GM12878 (cell line): ENCODE data around the gene ALDH1L1. TPM values are rescaled to one million over a fixed set of nuclear protein-coding genes. Genes with fewer than 3 reads are reported as not detected.

Source experiments
- ATAC-seq: fragments of 200-7000 bp; cut with Tn5 transposase; 3 replicates; pipeline ENCODE4 v1.9.1; 2020; ENCODE audit warnings: mild to moderate bottlenecking, moderate library complexity
- BruUV-seq: library from RNA; stranded (reverse); fragments of 400-500 nt; replicated peaks from 2 replicates; lab custom pipeline; 2021; lab: Mats Ljungman, UMichigan
- CTCF ChIA-PET: fragments of 300-600 bp; sonication (Branson Sonifier 250); formaldehyde crosslinking; extraction: SDS; loops from one replicate; lab custom pipeline; 2021; ENCODE audit warnings: inconsistent platforms; lab: Yijun Ruan, JAX
- POLR2A ChIA-PET: fragments of 350-600 bp; formaldehyde crosslinking; extraction: SDS; loops from one replicate; lab custom pipeline; 2021; ENCODE audit warnings: inconsistent platforms; lab: Charles Lee
- RAD21 ChIA-PET: fragments of 300-600 bp; sonication (Branson Sonifier 250); formaldehyde crosslinking; loops from one replicate; lab custom pipeline; 2023; ENCODE audit warnings: antibody characterized with exemption; ENCODE audit not compliant: unreplicated experiment; lab: Charles Lee
- SMC1A ChIA-PET: fragments of 300-600 bp; sonication (Branson Sonifier 250); formaldehyde crosslinking; loops from one replicate; lab custom pipeline; 2023; ENCODE audit not compliant: unreplicated experiment, uncharacterized antibody; lab: Charles Lee
- DNase-seq: peaks from one replicate; pipeline ENCODE4 v3.0.0-alpha.2; 2011; ENCODE audit warnings: low read depth, low spot score
- FAIRE-seq: peaks from 3 replicates; lab custom pipeline; 2011; peaks lifted over from hg19 to GRCh38; lab: Jason Lieb, UNC
- H2AFZ ChIP-seq: 2 replicates; pipeline ENCODE4 v1.6.0; 2011; ENCODE audit warnings: low read depth, low read length, control low read depth; ENCODE audit not compliant: control insufficient read depth
- H3K27ac ChIP-seq: 2 replicates; pipeline ENCODE4 v1.5.1; 2011; ENCODE audit warnings: control low read depth; ENCODE audit not compliant: control insufficient read depth, insufficient read depth
- H3K27me3 ChIP-seq, 2 experiments: replicated peaks in 1 of 2; 2 replicates each; pipeline versions ENCODE4 v1.6.0 to v1.6.1; 2011; ENCODE audit warnings: low read length in 1 of 2; ENCODE audit not compliant: control insufficient read depth in 2 of 2, insufficient read depth in 2 of 2
- H3K36me3 ChIP-seq, 2 experiments: 2 replicates each; pipeline ENCODE4 v1.5.1; 2011; ENCODE audit warnings: low read length in 1 of 2; ENCODE audit not compliant: control insufficient read depth in 2 of 2, insufficient read depth in 2 of 2
- H3K4me1 ChIP-seq: 2 replicates; pipeline ENCODE4 v1.6.1; 2011; ENCODE audit warnings: mild to moderate bottlenecking, low read length, moderate library complexity, mixed read lengths; ENCODE audit not compliant: control insufficient read depth, insufficient read depth
- H3K4me2 ChIP-seq: 2 replicates; pipeline ENCODE4 v1.6.0; 2011; ENCODE audit warnings: control low read depth; ENCODE audit not compliant: control insufficient read depth, insufficient read depth
- H3K4me3 ChIP-seq: fragments of 200-600 bp; sonication (generic); 2 replicates; pipeline ENCODE4 v1.5.1; 2016
- H3K79me2 ChIP-seq: 2 replicates; pipeline ENCODE4 v1.6.0; 2011; ENCODE audit warnings: low read length; ENCODE audit not compliant: control insufficient read depth, insufficient read depth
- H3K9ac ChIP-seq: 2 replicates; pipeline ENCODE4 v1.8.0; 2011; ENCODE audit warnings: low read length, control low read depth, mixed read lengths; ENCODE audit not compliant: control insufficient read depth, insufficient read depth
- H3K9me3 ChIP-seq: replicated peaks from 3 replicates; pipeline ENCODE4 v1.5.1; 2011; ENCODE audit warnings: mild to moderate bottlenecking, low read length; ENCODE audit not compliant: control insufficient read depth, insufficient read depth
- H4K20me1 ChIP-seq: 2 replicates; pipeline ENCODE4 v1.6.0; 2011; ENCODE audit not compliant: control insufficient read depth, insufficient read depth
- CBFB ChIP-seq: IDR thresholded peaks from 2 replicates; pipeline ENCODE4 v1.6.1; 2016; ENCODE audit warnings: antibody characterized with exemption, low read depth
- NFIC ChIP-seq: IDR thresholded peaks from 2 replicates; pipeline ENCODE4 v1.6.1; 2012; ENCODE audit warnings: low read depth, mild to moderate bottlenecking, inconsistent platforms, low read length, moderate library complexity
- RBBP5 ChIP-seq: fragments of 200-600 bp; sonication (generic); conservative IDR thresholded peaks from 2 replicates; pipeline ENCODE4 v1.6.1; 2016
- TCF12 ChIP-seq: IDR thresholded peaks from 2 replicates; pipeline ENCODE4 v1.6.1; 2011; ENCODE audit warnings: low read depth, mild to moderate bottlenecking, low read length
- WRNIP1 ChIP-seq: IDR thresholded peaks from 2 replicates; pipeline ENCODE4 v1.6.1; 2011; ENCODE audit warnings: low read depth, low read length, improper control_type of control experiment, borderline replicate concordance
- ZBED1 ChIP-seq: IDR thresholded peaks from 2 replicates; pipeline ENCODE4 v1.6.1; 2016; ENCODE audit warnings: borderline replicate concordance
- WGBS: methylation state at CpG from one replicate; pipeline ENCODE4 v1.1.6; 2016; ENCODE audit warnings: low lambda C conversion rate; ENCODE audit not compliant: insufficient replicate concordance, insufficient coverage; ENCODE audit errors: missing lambda C conversion rate; 5-methylcytosine and 5-hydroxymethylcytosine counted together
- in situ Hi-C: fragments of 300-500 bp; cut with MboI; formaldehyde crosslinking; loops from 9 replicates; pipeline ENCODE4 v1.14.3; 2018; ENCODE audit warnings: mixed read lengths
- intact Hi-C: fragments of 100-400 bp; cut with micrococcal nuclease; formaldehyde crosslinking; loops from one replicate; pipeline ENCODE4 v1.14.2; 2022; ENCODE audit not compliant: unreplicated experiment
- polyA plus RNA-seq, 11 experiments: library from polyadenylated mRNA; depleted of rRNA in 4 of 11; unstranded in 6 of 11; stranded (reverse) in 5 of 11; fragments of >200 nt; fragmentation: Nextera tagmentation in 4 of 11; fragmentation: Illumina TruSeq in 1 of 11; extraction: Ambion mirVana in 4 of 11; extraction: Trizol in 1 of 11; gene quantifications; 1 replicate in 1 of 11; 2 replicates in 10 of 11; pipeline versions ENCODE4 v1.2.1 to v1.2.3, GENCODE V29; 2011 to 2016; ENCODE audit warnings: inconsistent platforms in 2 of 11, missing spikeins in 2 of 11, low read depth in 1 of 11
- total RNA-seq, 4 experiments: library from RNA; depleted of rRNA in 3 of 4; stranded (reverse); fragments of >200 nt in 3 of 4; fragmentation: Illumina TruSeq in 1 of 4; extraction: Trizol in 1 of 4; gene quantifications; 2 replicates each; pipeline versions ENCODE4 v1.2.1 to v1.2.3, GENCODE V29; 2013 to 2021
- TF ChIP-seq, protein P1 (sequence below): fragments of 150-350 bp; IDR thresholded peaks from 2 replicates; pipeline ENCODE4 v1.6.1; 2016; ENCODE audit warnings: low read depth, low read length
- TF ChIP-seq, protein P2 (sequence below): fragments of 450-650 bp; formaldehyde crosslinking; IDR thresholded peaks from 2 replicates; pipeline ENCODE4 v1.4.0; 2022; ENCODE audit warnings: mild to moderate bottlenecking, moderate library complexity

Gene ALDH1L1
- total and polyA plus RNA-seq, 10 of the 15 experiments (the other 5 are each of a cell fraction or from before 2014, with no cell fraction given) = 0.04 to 18.2 (median 0.45) TPM

DNA sequence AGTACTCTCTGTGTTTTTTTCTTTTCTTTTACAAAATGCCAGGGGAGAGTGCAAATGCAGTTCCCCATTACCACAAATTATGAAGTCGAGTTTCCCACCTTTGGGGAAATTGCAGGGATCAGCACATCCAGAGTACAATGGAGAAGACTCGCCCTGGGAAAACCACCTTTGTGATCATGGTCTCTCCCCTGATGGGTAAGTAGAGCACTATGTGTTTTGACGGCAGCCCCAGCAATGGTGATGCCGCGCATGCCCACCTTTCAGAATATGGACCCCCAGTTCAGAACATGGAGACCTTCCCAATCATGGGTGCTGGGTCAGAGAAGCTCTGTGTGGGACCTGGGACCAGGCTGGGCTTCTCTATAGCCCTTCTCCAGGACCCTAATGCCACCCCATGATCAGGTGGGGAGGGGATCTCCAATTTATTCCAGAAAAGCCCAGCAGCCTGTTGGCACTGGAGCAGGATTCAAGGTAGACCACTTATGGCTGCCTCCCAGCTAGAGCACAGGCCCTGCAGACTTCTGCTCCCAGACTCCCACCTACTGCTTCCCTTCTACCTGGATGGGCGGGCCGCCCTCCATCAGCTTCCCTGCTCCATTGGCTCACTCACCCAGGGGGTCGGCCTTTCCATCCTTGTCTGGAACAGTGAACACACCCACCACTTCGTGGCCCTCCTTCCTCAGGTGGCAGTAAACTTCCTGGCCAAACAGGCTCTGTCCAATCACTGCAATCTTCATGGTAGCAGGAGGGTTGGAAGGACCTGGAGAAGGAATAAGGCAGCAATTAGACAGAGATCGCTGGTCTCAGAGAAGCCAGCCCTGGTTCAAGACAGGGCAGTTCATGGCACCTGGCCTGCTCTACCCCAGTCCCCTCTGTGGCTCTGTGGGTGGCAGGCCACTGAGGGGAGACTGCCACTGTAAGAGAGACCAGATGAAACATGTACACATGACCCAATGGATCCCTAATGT, 19.9 kb downstream of the ALDH1L1 start:
- Histone ChIP-seq H3K79me2 (no peaks in the 10 kb centered on the region), H3K9ac (no peak overlapping the region), H3K36me3 (no peaks in the 10 kb centered on the region), H4K20me1 (no peaks in the 10 kb centered on the region), H3K4me3 (no peak overlapping the region), H3K4me1 (no peaks in the 10 kb centered on the region), H3K4me2 (no peak overlapping the region), H2AFZ (no peak overlapping the region), H3K27me3 (no peaks in the 10 kb centered on the region), H3K27ac (no peak overlapping the region), H3K9me3 (no peaks in the 10 kb centered on the region)
- ChIA-PET RAD21 (no interaction called here), CTCF (interaction anchor here (0.7 kb wide), 1 partner anchor 332 kb away, joined by 3 read pairs; no protein-coding TSS in a partner anchor), POLR2A (no interaction called here), SMC1A (no interaction called here)
- DNase-seq (no peak), ATAC-seq (no peak), FAIRE-seq (no peak)
- BruUV-seq = no TSS peak
- WGBS = 48% methylated on average over 10 of the region's 10 CpGs
- no peak for TF ChIP-seq CBFB
- in situ Hi-C loops = no loop called here
- intact Hi-C loops = no loop called here

DNA sequence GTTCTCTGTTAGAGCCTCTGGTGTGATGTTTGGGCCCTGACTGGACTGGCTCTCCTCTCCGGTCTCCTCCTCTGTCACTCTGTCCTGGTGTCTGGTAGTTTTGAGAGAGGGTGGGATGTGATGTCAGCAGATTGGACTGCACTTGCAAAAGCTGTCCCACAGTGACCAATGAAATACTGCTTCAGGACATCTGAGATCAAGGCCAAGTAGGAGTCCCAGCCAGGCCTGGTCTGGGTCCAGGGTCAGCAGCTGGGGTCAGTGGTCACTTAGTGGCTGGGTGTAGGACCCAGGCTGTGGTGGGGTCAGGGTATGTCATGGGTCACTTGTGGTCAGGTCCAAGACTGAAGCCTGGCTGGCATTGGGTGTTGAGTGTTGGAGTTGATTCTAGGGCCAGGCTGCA, 20.9 kb downstream of the ALDH1L1 start:
- ChIA-PET RAD21 (no interaction called here), POLR2A (no interaction called here), CTCF (no interaction called here), SMC1A (no interaction called here)
- DNase-seq (no peak), FAIRE-seq (no peak), ATAC-seq (no peak)
- Histone ChIP-seq H2AFZ (no peak overlapping the region), H4K20me1 (no peaks in the 10 kb centered on the region), H3K27ac (no peak overlapping the region), H3K9me3 (no peaks in the 10 kb centered on the region), H3K27me3 (no peaks in the 10 kb centered on the region), H3K36me3 (no peaks in the 10 kb centered on the region), H3K4me3 (no peak overlapping the region), H3K79me2 (no peaks in the 10 kb centered on the region), H3K4me2 (no peak overlapping the region), H3K9ac (no peak overlapping the region), H3K4me1 (no peaks in the 10 kb centered on the region)
- WGBS = 94% methylated on average over 1 of the region's 1 CpG
- no TSS peak for BruUV-seq
- in situ Hi-C loops (no loop called here), intact Hi-C loops (no loop called here)
- TF ChIP-seq TCF12 = no peak
- no peak for TF ChIP-seq RBBP5
- TF ChIP-seq, protein P1, sequence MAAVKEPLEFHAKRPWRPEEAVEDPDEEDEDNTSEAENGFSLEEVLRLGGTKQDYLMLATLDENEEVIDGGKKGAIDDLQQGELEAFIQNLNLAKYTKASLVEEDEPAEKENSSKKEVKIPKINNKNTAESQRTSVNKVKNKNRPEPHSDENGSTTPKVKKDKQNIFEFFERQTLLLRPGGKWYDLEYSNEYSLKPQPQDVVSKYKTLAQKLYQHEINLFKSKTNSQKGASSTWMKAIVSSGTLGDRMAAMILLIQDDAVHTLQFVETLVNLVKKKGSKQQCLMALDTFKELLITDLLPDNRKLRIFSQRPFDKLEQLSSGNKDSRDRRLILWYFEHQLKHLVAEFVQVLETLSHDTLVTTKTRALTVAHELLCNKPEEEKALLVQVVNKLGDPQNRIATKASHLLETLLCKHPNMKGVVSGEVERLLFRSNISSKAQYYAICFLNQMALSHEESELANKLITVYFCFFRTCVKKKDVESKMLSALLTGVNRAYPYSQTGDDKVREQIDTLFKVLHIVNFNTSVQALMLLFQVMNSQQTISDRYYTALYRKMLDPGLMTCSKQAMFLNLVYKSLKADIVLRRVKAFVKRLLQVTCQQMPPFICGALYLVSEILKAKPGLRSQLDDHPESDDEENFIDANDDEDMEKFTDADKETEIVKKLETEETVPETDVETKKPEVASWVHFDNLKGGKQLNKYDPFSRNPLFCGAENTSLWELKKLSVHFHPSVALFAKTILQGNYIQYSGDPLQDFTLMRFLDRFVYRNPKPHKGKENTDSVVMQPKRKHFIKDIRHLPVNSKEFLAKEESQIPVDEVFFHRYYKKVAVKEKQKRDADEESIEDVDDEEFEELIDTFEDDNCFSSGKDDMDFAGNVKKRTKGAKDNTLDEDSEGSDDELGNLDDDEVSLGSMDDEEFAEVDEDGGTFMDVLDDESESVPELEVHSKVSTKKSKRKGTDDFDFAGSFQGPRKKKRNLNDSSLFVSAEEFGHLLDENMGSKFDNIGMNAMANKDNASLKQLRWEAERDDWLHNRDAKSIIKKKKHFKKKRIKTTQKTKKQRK = no peak
- TF ChIP-seq ZBED1 = no peak
- no peak for TF ChIP-seq WRNIP1
- TF ChIP-seq NFIC = no peak
- TF ChIP-seq, protein P2, sequence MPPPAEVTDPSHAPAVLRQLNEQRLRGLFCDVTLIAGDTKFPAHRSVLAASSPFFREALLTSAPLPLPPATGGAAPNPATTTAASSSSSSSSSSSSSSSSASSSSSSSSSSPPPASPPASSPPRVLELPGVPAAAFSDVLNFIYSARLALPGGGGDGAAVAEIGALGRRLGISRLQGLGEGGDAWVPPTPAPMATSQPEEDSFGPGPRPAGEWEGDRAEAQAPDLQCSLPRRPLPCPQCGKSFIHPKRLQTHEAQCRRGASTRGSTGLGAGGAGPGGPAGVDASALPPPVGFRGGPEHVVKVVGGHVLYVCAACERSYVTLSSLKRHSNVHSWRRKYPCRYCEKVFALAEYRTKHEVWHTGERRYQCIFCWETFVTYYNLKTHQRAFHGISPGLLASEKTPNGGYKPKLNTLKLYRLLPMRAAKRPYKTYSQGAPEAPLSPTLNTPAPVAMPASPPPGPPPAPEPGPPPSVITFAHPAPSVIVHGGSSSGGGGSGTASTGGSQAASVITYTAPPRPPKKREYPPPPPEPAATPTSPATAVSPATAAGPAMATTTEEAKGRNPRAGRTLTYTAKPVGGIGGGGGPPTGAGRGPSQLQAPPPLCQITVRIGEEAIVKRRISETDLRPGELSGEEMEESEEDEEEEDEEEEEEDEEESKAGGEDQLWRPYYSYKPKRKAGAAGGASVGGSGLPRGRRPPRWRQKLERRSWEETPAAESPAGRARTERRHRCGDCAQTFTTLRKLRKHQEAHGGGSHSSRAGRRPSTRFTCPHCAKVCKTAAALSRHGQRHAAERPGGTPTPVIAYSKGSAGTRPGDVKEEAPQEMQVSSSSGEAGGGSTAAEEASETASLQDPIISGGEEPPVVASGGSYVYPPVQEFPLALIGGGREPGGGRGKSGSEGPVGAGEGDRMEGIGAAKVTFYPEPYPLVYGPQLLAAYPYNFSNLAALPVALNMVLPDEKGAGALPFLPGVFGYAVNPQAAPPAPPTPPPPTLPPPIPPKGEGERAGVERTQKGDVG = no peak
